GM19328 (cell line): ENCODE data around the gene HS6ST2.

Source experiments
- ATAC-seq: cut with Tn5 transposase; IDR thresholded peaks from one replicate; pipeline ENCODE4 v1.9.1; 2021; ENCODE audit warnings: mild to moderate bottlenecking, moderate library complexity; ENCODE audit not compliant: unreplicated experiment

The HS6ST2 gene

GRCh38 chrX:132689612-132690563, 268.5 kb downstream of the HS6ST2 start:
- ATAC-seq = no peak

DNA sequence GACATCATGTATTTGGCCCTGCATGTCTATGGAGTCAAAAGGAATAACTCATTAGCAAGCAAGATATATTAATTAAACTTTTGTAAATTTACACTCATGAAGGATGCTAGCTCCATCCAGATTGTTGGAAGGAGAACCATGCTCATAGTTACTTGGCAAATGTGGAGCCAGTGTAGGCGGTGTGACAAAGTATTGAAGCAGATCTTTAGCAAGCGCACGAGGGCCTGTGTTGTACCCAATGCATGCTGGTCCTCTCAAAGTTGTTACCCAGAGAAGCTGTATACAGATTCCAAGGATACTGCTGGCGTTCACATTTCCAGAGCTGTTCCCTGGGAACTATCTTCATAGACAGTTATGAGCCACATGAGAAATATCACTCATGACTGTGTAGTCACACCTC, 273.2 kb downstream of the HS6ST2 start:
- no peak for ATAC-seq

GRCh38 chrX:132677233-132677716, 281.2 kb downstream of the HS6ST2 start:
- no peak for ATAC-seq

GRCh38 chrX:132676561-132677186, 281.8 kb downstream of the HS6ST2 start:
- no peak for ATAC-seq

DNA sequence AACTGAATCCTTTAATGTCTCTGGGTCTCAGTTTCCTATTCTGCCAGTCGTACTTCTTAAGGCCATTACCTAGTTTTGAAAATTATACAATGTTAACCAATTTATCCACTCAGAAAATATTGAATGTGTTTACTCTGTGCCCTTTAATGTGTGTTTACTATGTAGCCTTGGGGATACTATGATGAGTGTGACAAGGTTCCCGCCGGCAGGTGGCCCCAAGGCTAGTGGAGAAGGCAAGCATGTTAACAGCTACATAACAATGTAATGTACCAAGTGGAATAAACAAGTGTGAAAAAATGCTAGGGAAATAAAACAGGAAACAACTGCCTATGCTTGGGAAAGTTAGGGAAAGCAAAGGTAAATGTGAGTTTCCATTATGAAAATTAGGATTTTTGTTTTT, 282.3 kb downstream of the HS6ST2 start:
- no peak for ATAC-seq

- no peak for ATAC-seq
These were observed 285.1 kb downstream of the HS6ST2 start for GRCh38 chrX:132673331-132673730.

GRCh38 chrX:132671229-132671641, 287.2 kb downstream of the HS6ST2 start:
- no peak for ATAC-seq

GRCh38 chrX:132669142-132669541, 289.3 kb downstream of the HS6ST2 start:
- no peak for ATAC-seq

DNA sequence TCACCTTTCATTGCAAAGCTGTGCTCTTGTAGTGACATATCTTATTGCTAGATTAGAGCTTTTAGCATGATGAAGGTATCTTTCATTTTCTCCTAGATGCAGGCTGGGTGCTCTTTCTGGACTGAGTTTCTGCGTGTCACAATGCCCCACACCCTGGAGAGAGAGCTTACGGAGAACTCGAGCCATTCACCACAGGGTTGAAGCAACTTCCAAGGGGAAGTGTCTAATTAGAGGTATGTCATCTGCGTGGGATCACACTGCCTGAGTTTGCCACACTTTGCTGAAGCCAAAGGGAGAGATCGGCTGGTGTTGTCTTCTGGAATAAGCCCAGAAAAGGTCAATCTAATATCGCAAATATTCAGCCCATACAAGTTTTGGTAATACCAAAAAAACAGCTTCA, 290.3 kb downstream of the HS6ST2 start:
- ATAC-seq = no peak

DNA sequence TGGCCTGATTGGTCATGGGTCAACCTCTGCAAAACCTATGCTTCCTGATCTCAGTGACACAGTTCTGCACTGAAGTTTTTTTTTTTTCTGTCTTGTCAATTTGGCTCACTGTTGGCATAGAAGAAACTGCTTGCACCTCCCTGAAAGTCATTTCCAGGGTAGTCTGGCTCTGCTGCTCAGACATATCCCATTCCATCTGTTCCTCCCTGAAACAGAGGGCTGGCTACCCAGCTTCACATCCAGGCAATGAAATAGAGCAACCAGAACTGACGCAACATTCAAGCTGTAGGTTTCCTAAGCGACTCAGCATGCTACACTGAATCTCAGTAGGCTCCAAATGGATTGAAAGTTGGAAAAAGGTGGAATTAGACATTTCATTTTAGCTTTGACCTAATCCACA, 292.8 kb downstream of the HS6ST2 start:
- ATAC-seq = no peak

- ATAC-seq = no peak
These were observed 294.2 kb downstream of the HS6ST2 start for GRCh38 chrX:132664273-132664672.

- no peak for ATAC-seq
These were observed 295.6 kb downstream of the HS6ST2 start for GRCh38 chrX:132662844-132663243.

DNA sequence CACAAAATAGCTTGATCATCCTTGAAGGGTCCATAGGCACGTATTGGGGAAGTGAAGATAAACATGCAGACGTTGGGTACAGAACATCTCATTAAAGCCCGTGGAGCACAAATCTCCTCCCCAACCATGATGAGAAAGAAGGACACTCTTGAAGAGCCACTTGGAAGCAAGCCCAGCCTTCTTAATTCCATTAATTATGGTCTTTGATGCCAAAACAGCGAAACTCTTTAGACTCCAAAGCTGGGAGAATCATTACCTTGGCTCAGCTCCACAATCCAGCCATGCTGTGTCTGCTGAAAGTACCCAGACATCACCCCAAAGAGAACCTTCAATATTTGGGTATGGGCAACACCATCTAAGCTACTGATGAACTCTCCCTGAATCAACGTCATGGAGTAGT, 300.6 kb downstream of the HS6ST2 start:
- ATAC-seq = no peak

GRCh38 chrX:132652871-132653270, 305.6 kb downstream of the HS6ST2 start:
- ATAC-seq = no peak

- no peak for ATAC-seq
These were observed 306.9 kb downstream of the HS6ST2 start for GRCh38 chrX:132651421-132652086.

GRCh38 chrX:132648895-132649294, 309.5 kb downstream of the HS6ST2 start:
- no peak for ATAC-seq

GRCh38 chrX:132639446-132639845, 319.0 kb downstream of the HS6ST2 start:
- ATAC-seq = no peak

GRCh38 chrX:132638313-132638712, 320.1 kb downstream of the HS6ST2 start:
- no peak for ATAC-seq

DNA sequence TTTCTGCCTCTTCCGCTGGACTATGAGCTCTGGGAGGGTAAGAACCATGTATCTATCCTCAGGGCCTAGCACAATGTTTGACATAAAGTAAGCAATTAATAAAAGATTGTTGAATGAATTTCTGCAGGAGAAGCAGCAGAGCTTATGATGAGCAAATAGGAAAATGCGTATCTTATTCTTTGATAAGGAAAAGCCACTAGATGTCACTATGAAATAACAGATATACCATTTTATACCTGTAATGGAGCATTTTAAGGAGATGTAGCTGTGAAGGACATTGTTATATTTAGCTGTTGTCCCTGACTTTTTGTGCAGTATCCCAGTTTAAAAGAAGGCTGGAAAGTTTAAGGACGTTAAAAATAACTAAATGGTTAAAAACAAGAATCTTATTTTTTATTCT, 322.3 kb downstream of the HS6ST2 start:
- no peak for ATAC-seq

GRCh38 chrX:132634521-132634920, 323.9 kb downstream of the HS6ST2 start:
- no peak for ATAC-seq

DNA sequence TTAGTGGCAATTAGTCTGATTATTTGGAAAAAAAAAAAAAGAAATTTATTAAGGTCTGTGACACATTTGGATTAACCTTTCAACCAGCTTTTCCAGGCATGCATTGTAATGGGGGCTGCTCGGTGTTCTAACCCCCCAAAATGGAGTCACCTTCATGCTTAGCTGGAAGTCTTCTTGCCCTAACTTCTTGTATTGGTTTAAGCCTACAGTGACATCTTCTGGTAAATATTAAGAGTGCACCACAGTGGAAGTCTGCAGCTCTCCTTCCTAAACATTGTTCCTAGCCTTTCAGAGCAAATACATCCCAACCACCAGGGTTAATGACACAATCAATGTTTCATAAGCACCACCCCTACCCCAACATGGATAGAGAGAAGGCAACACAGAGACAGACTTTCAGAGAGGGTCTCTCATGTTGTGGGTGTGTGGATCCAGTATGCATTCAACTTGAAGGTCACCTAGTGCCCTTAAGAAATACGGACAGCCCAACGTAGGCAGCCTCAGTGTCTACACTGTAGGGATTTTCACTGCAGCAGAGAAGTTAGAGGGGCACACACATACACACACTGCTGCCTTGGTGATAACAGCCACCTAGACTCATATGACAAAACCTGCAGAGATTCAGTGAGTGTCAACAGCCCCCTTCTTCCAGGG, 326.7 kb downstream of the HS6ST2 start:
- ATAC-seq = no peak
